ENCODE measurements around the gene MDM1.

MDM1 gene

DNA sequence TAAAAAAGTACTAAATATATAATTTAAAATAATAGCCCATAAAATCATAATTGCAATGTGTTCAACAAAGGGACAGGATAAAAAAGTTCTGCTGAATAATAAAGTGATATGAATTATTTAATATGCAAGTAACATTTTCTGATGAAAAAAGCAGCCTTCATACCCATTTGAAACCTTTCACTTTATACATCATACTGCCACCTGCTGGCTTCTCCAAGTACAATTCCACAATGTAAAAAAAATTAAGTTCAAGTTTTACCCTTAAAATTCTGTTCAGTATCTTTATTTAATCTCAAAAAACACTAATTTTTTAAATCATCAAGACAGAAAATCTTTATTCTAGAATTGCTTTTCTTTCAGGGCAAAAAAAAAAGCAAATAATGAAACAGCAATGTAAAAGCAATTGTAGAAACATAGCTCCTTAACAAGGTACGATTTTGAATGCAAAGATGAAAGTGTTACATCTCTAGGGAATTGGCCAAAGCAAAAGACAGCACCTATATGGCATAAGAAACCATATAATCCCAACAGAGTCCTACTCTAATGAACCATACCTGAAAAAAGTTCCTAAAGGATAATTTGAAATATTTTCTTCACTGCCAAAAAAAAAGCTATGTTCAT lies 15.0 kb downstream of the MDM1 start:
- TF ChIP-seq, protein P1, sequence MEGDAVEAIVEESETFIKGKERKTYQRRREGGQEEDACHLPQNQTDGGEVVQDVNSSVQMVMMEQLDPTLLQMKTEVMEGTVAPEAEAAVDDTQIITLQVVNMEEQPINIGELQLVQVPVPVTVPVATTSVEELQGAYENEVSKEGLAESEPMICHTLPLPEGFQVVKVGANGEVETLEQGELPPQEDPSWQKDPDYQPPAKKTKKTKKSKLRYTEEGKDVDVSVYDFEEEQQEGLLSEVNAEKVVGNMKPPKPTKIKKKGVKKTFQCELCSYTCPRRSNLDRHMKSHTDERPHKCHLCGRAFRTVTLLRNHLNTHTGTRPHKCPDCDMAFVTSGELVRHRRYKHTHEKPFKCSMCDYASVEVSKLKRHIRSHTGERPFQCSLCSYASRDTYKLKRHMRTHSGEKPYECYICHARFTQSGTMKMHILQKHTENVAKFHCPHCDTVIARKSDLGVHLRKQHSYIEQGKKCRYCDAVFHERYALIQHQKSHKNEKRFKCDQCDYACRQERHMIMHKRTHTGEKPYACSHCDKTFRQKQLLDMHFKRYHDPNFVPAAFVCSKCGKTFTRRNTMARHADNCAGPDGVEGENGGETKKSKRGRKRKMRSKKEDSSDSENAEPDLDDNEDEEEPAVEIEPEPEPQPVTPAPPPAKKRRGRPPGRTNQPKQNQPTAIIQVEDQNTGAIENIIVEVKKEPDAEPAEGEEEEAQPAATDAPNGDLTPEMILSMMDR (conservative IDR thresholded peaks at IDR 0.05; ENCODE audit: low read depth) = peak; percentile 70
- H3K27ac ChIP-seq = no peak overlapping the region
- peak; percentile 16 for DNase-seq (ENCODE audit: low spot score)
- CTCF ChIA-PET = interaction anchor here (0.5 to 1.8 kb wide), 21 partner anchors 12 to 1223 kb away, joined by 3 to 11 read pairs (median 4); no protein-coding TSS in a partner anchor
- POLR2A ChIA-PET (ENCODE audit: low non-redundant PET) = no interaction called here

DNA sequence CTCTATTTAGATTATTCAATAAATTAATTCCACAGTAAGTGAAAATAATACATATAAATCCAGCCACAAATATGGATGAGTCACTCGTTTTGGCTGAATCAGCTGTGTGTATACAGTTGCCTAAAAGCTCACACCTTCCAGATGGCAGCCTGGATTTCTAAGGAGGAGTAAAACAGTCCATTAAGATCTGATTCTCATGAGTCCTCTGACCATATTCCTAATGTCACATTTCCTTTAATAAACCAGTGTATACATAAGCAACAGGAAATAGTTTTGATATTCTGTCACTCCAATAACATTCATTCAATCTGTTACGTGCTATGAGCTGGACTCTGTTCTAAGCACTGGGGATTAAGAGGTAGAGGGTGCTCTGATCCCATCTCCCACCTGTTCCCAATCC lies 21.8 kb downstream of the MDM1 start:
- peak; percentile 51 for DNase-seq (ENCODE audit: low spot score)
- TF ChIP-seq, protein P1 (conservative IDR thresholded peaks at IDR 0.05; ENCODE audit: low read depth) = no peak
- H3K27ac ChIP-seq = no peak overlapping the region
- ChIA-PET POLR2A (ENCODE audit: low non-redundant PET) (no interaction called here), CTCF (interaction anchor here (0.5 kb wide), 1 partner anchor 270 kb away, joined by 3 read pairs; no protein-coding TSS in a partner anchor)

GRCh38 chr12:68306564-68306963 lies 25.6 kb downstream of the MDM1 start:
- TF ChIP-seq, protein P1 (conservative IDR thresholded peaks at IDR 0.05; ENCODE audit: low read depth) = no peak
- ChIA-PET CTCF (no interaction called here), POLR2A (ENCODE audit: low non-redundant PET) (no interaction called here)
- no peak for DNase-seq (ENCODE audit: low spot score)
- H3K27ac ChIP-seq = no peak overlapping the region

GRCh38 chr12:68305278-68305677 lies 26.9 kb downstream of the MDM1 start:
- CTCF ChIA-PET = interaction anchor here (1.0 kb wide), 1 partner anchor 12 kb away, joined by 5 read pairs; no protein-coding TSS in a partner anchor
- TF ChIP-seq, protein P1 (conservative IDR thresholded peaks at IDR 0.05; ENCODE audit: low read depth) = no peak
- POLR2A ChIA-PET (ENCODE audit: low non-redundant PET) = no interaction called here
- DNase-seq (ENCODE audit: low spot score) = no peak
- H3K27ac ChIP-seq = no peak overlapping the region

- TF ChIP-seq, protein P1 (conservative IDR thresholded peaks at IDR 0.05; ENCODE audit: low read depth) = no peak
- DNase-seq (ENCODE audit: low spot score) = no peak
- POLR2A ChIA-PET (ENCODE audit: low non-redundant PET) = no interaction called here
- no peak overlapping the region for H3K27ac ChIP-seq
- CTCF ChIA-PET = no interaction called here
Measured at GRCh38 chr12:68304626-68305025, 27.5 kb downstream of the MDM1 start.

DNA sequence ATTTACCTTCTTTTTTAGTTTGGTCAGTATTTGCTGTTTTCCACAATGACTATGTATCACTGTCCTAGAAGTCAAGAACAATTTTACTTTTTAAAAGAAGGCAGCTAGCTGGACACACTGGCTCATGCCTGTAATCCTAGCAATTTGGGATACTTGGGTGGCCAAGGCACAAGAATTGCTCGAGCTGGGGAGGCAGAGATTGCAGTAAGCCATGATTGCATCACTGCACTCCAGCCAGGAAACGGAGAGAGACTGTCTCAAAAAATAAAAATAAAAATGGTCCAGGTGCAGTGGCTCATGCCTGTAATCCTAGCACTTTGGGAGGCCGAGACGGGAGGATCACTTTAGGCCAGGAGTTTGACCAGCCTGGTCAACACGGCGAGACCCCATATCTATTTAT lies 28.3 kb downstream of the MDM1 start:
- TF ChIP-seq, protein P1 (conservative IDR thresholded peaks at IDR 0.05; ENCODE audit: low read depth) = no peak
- ChIA-PET POLR2A (ENCODE audit: low non-redundant PET) (no interaction called here), CTCF (no interaction called here)
- H3K27ac ChIP-seq = no peak overlapping the region
- no peak for DNase-seq (ENCODE audit: low spot score)
